Keratinocyte (primary cell): Measurements from ENCODE around the gene PRLR. TPM values are rescaled to one million over a fixed set of nuclear protein-coding genes. Genes with fewer than 3 reads are reported as not detected.

Experiments used
- DNase-seq: peaks from one replicate; pipeline ENCODE4 v3.0.0-alpha.2; 2011; ENCODE audit warnings: low read depth, missing footprints, low spot score
- FAIRE-seq: peaks from 2 replicates; lab custom pipeline; 2011; peaks lifted over from hg19 to GRCh38; lab: Jason Lieb, UNC
- H2AFZ ChIP-seq: 2 replicates; pipeline ENCODE4 v1.6.0; 2012; ENCODE audit warnings: low read length, control low read depth, inconsistent platforms; ENCODE audit not compliant: control insufficient read depth
- H3K27ac ChIP-seq: 2 replicates; pipeline ENCODE4 v1.5.1; 2011; ENCODE audit warnings: low read length; ENCODE audit not compliant: control insufficient read depth, insufficient read depth
- H3K27me3 ChIP-seq: 3 replicates; pipeline ENCODE4 v1.6.0; 2011; ENCODE audit warnings: low read length; ENCODE audit not compliant: control insufficient read depth, insufficient read depth; ENCODE audit errors: extremely low read depth
- H3K36me3 ChIP-seq, 2 experiments: 2 replicates in 1 of 2; 3 replicates in 1 of 2; pipeline ENCODE4 v1.5.1; 2011; ENCODE audit warnings: low read length in 2 of 2, mild to moderate bottlenecking in 1 of 2; ENCODE audit not compliant: control insufficient read depth in 2 of 2, insufficient read depth in 2 of 2; ENCODE audit errors: extremely low read depth in 1 of 2
- H3K4me1 ChIP-seq: 3 replicates; pipeline ENCODE4 v1.5.1; 2011; ENCODE audit warnings: low read length; ENCODE audit not compliant: control insufficient read depth, insufficient read depth; ENCODE audit errors: extremely low read depth
- H3K4me2 ChIP-seq: 3 replicates; pipeline ENCODE4 v1.6.0; 2011; ENCODE audit warnings: low read depth, low read length; ENCODE audit not compliant: control insufficient read depth, insufficient read depth; ENCODE audit errors: extremely low read depth
- H3K4me3 ChIP-seq, 3 experiments: fragments of 200-600 bp in 1 of 3; sonication (generic) in 1 of 3; 2 replicates in 2 of 3; 3 replicates in 1 of 3; pipeline ENCODE4 v1.5.1; 2011 to 2016; ENCODE audit warnings: low read length in 3 of 3, mild to moderate bottlenecking in 3 of 3, control low read depth in 2 of 3, inconsistent platforms in 1 of 3, low read depth in 1 of 3, mixed read lengths in 1 of 3, mixed run types in 1 of 3, moderate library complexity in 1 of 3; ENCODE audit not compliant: control insufficient read depth in 2 of 3, insufficient read depth in 2 of 3; ENCODE audit errors: extremely low read depth in 1 of 3
- H3K79me2 ChIP-seq: 2 replicates; pipeline ENCODE4 v1.6.0; 2012; ENCODE audit warnings: low read length; ENCODE audit not compliant: control insufficient read depth, insufficient read depth
- H3K9ac ChIP-seq: 3 replicates; pipeline ENCODE4 v1.6.0; 2011; ENCODE audit warnings: low read length; ENCODE audit not compliant: control insufficient read depth, insufficient read depth; ENCODE audit errors: extremely low read depth
- H3K9me1 ChIP-seq: 3 replicates; pipeline ENCODE4 v1.6.0; 2011; ENCODE audit warnings: low read length; ENCODE audit not compliant: control insufficient read depth, insufficient read depth; ENCODE audit errors: extremely low read depth
- H3K9me3 ChIP-seq: 2 replicates; pipeline ENCODE4 v1.5.1; 2012; ENCODE audit warnings: low read depth, low read length; ENCODE audit not compliant: control insufficient read depth
- H4K20me1 ChIP-seq: 3 replicates; pipeline ENCODE4 v1.6.0; 2011; ENCODE audit warnings: low read length; ENCODE audit not compliant: control insufficient read depth, insufficient read depth; ENCODE audit errors: extremely low read depth
- EZH2 ChIP-seq: IDR thresholded peaks from one replicate; pipeline ENCODE4 v1.6.1; 2012; ENCODE audit warnings: inconsistent platforms, mild to moderate bottlenecking, low read length, moderate library complexity
- dilution Hi-C: fragments of 300-500 bp; cut with MboI; formaldehyde crosslinking; loops from one replicate; pipeline ENCODE4 v1.7.0; 2020; ENCODE audit warnings: low sequenced_read_pairs; ENCODE audit not compliant: extremely low pct_ligation_motif_present
- polyA plus RNA-seq, 5 experiments: library from polyadenylated mRNA; depleted of rRNA in 3 of 5; stranded (reverse) in 3 of 5; stranded (forward) in 1 of 5; unstranded in 1 of 5; fragments of >200 nt; gene quantifications; 1 replicate in 1 of 5; 2 replicates in 3 of 5; 3 replicates in 1 of 5; pipeline versions ENCODE4 v1.2.1 to v1.2.3, GENCODE V29; 2011 to 2012; ENCODE audit warnings: missing spikeins in 2 of 5, low read depth in 1 of 5, low replicate concordance in 1 of 5
- TF ChIP-seq, protein P1 (sequence below), 3 experiments: IDR thresholded peaks in 1 of 3; conservative IDR thresholded peaks in 1 of 3; optimal IDR thresholded peaks in 1 of 3; 2 replicates in 2 of 3; 3 replicates in 1 of 3; pipeline versions ENCODE3 to v1.5.1; 2011; ENCODE audit warnings: low read length in 3 of 3, mild to moderate bottlenecking in 3 of 3, moderate library complexity in 2 of 3, control low read depth in 1 of 3, inconsistent platforms in 1 of 3; ENCODE audit not compliant: insufficient read depth in 2 of 3; ENCODE audit errors: extremely low read depth in 1 of 3

The PRLR gene
- polyA plus RNA-seq, 1 donor (not counting 4 experiments of a cell fraction or from before 2014, with no cell fraction given), result 0.04 TPM

- TF ChIP-seq, protein P1, sequence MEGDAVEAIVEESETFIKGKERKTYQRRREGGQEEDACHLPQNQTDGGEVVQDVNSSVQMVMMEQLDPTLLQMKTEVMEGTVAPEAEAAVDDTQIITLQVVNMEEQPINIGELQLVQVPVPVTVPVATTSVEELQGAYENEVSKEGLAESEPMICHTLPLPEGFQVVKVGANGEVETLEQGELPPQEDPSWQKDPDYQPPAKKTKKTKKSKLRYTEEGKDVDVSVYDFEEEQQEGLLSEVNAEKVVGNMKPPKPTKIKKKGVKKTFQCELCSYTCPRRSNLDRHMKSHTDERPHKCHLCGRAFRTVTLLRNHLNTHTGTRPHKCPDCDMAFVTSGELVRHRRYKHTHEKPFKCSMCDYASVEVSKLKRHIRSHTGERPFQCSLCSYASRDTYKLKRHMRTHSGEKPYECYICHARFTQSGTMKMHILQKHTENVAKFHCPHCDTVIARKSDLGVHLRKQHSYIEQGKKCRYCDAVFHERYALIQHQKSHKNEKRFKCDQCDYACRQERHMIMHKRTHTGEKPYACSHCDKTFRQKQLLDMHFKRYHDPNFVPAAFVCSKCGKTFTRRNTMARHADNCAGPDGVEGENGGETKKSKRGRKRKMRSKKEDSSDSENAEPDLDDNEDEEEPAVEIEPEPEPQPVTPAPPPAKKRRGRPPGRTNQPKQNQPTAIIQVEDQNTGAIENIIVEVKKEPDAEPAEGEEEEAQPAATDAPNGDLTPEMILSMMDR (optimal IDR thresholded peaks at IDR 0.05 in 1 of 3, IDR thresholded peaks at IDR 0.05 in 1 of 3, conservative IDR thresholded peaks at IDR 0.05 in 1 of 3; ENCODE audit: extremely low read depth in 1 of 3, insufficient read depth in 2 of 3, low read length in 3 of 3), result no peak
- TF ChIP-seq EZH2, result no peak
- H3K79me2 ChIP-seq, result no peaks in the 10 kb centered on the region
- FAIRE-seq (no peak), DNase-seq (no peak)
- no peaks in the 10 kb centered on the region for H4K20me1 ChIP-seq
- no peak overlapping the region for H2AFZ ChIP-seq
- H3K9me1 ChIP-seq, result no peaks in the 10 kb centered on the region
- no peaks in the 10 kb centered on the region for H3K27me3 ChIP-seq
- no peaks in the 10 kb centered on the region for H3K9me3 ChIP-seq
- H3K4me1 ChIP-seq, result no peaks in the 10 kb centered on the region
- no peak overlapping the region for H3K27ac ChIP-seq
- H3K9ac ChIP-seq, result no peak overlapping the region
- no peak overlapping the region for H3K4me3 ChIP-seq
- dilution Hi-C loops, result no loop called here
- no peaks in the 10 kb centered on the region for H3K36me3 ChIP-seq
- no peak overlapping the region for H3K4me2 ChIP-seq
Observed at GRCh38 chr5:35151146-35151920, 79.0 kb downstream of the PRLR start.

DNA sequence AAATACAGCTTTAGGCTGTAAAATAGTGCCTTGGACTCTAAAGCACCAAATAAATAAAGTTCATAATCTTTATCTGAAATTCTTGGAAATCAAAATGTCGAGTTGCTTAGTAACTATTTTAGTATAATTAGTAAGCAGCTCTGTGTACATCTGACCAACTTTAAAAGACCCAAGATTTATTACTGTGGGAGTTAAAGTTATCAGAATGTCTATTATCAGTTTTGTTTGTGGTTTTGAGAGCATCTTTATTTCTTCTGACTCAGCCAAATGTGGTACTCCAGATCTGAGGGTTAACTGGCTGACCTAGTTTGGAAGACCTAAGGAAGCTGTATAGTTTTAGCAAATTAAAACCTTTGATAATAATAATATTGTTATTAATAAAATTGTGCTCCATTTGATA is 81.2 kb downstream of the PRLR start:
- Histone ChIP-seq H3K4me2 (no peak overlapping the region), H3K79me2 (no peaks in the 10 kb centered on the region), H3K9ac (no peak overlapping the region), H3K9me3 (no peaks in the 10 kb centered on the region), H3K4me1 (no peaks in the 10 kb centered on the region), H3K4me3 (no peak overlapping the region), H3K36me3 (no peaks in the 10 kb centered on the region), H4K20me1 (no peaks in the 10 kb centered on the region), H3K9me1 (no peaks in the 10 kb centered on the region), H3K27me3 (no peaks in the 10 kb centered on the region), H2AFZ (no peak overlapping the region), H3K27ac (no peak overlapping the region)
- FAIRE-seq (no peak), DNase-seq (no peak)
- TF ChIP-seq EZH2, result no peak
- TF ChIP-seq, protein P1 (optimal IDR thresholded peaks at IDR 0.05 in 1 of 3, IDR thresholded peaks at IDR 0.05 in 1 of 3, conservative IDR thresholded peaks at IDR 0.05 in 1 of 3; ENCODE audit: extremely low read depth in 1 of 3, insufficient read depth in 2 of 3, low read length in 3 of 3), result no peak
- dilution Hi-C loops, result no loop called here
